Measurements from ENCODE around the gene DOK7.

The DOK7 gene

DNA sequence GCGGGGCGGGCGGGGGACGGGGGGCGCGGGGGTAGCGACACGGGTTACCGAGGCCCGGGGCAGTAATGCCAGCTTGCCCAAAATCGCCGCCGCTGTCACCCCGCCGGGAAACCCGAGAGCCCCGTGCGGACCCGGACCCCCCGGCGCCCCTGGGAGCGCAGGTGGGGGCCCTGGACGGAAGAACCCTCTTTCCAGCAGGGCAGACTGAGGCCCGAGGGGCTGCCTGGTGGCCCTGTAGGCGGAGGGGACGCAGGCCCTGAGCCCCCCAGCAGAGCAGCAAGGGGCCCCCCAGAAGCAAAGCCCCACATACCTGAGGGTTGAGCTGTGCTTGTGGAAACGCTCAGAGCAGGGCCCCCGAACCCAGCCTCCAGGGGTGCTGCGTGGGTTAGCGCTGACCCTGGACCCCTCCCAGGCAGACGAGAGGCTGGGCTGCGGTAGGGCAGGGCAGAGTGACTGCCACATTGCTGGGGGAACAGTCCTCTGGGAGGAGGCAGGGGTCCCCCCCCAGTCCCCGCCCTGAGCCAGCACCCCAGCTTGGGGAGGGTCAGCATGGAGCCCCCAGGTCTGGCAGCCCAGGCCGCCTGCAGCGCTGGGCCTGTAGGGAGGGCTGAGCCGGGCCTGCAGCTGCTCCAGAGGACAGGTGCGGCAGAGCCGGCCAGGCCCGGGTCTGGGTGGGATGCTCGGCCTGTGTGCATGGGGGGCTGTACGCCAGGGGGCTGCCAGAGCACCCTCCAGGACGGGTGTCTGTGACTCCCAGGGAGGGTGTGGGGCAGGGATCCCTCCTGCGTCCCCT, 646 bp downstream of the DOK7 start:
- DNase-seq (ENCODE audit: low spot score) = no peak

DNA sequence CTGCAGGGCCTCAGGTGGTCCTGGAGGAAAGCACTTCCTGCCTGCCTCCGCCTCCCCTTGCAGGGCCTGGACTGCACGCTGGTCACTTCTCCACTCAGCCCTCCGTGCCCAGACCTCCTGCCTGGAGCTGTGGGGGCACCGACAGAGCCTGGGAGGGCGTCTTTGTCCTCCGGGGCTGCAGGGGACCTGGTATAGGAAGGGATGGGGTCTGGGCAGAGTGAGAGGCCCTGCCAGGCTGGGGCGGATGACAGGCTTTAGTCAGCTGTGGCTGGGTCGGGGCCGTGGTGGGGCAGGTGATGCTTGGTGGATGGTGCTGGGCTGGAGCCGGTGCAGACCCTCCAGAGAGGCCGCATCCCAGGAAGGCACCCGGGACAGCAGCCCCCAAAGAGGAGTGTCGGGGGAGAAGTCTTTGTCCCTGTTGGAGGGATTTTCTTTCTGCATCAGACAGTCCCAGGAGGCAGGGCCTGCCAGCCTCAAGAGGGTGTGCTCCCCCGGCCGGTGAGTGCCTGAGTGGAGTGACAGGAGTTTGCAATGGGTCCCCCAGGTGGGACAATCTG, 1.3 kb downstream of the DOK7 start:
- no peak for DNase-seq (ENCODE audit: low spot score)

DNA sequence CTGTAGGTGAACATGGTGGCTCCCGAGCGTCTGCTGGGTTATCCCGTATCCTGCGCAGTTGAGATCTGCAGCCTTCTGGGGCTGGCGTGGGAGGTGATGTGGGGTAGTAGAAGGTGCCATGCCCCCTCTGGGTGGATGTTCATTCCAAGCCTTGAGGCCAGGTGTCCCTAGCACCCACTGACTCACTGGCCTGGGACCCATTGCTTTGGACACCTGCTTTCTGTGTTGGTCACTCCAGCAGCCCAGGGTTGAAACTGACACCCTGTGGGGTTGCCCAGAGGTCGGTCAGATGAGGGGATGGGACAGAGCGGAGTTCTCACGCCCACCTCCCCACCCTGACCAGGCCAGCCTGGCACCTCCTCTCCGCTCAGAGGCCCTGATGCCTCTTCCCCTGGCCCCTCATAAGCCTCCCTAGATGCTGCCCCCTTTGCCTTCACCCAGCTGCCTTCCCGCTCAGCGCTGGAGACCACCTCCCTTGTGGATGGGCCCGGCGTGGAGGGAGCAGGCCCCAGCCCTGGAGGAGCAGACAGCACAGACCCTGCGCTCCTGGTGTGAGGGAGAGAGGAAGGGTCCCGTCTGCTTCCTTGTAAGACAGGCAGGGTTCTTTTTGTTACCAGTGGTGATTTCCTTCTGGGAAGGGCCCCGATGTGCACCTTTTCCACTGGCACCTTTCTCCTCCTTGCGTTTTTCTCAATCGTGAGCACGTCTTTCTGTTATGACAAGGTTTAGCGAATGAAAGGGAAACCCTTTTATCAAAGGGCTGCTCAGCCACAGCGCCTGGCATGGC, 2.0 kb downstream of the DOK7 start:
- no peak for DNase-seq (ENCODE audit: low spot score)

DNA sequence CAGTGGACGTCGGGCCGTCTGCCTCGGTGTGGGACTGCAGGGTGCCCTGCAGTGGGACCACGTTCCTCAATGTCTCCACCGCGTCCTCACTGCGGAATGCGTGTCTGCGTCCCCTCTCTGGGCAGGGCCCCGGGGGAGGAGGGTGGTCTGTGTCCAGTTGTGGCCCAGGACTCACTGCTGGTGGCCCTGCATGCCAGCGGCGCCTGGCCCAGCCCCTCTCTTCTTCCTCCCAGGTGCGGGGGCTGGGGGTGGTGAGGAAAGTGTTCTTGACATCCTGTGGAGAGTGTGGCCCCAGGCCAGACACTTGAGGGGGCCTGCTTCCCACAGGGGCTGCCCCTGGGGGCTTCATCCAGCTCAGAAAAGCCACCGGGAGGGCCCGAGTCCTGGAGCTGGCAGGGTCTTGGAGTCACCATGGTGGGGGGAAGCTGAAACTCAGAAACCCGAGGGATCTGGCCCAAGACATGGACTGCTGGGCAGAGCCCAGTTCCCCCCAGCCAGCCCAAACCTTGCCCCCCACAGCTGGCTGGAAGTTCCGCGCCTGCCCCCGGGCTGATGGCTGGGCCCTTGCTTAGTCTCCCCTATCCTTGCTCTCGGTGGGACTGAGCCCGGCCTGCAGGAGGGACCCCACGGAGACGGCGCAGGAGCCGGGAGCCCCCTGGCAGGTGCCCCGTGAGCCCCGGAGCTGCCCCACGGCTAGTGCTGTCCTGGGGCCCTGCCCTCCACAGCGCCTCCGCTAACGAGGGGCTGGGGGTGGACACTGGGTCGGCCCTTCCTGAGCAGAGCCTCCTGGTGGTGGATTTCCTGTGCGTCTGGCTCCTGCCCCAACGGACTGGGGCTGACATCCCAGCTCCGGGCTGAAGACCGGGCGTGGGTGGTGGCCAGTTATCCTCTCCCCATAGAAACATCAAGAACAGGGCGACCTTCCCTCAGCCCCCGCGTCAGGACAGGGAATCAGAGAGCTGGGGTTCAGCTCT, 2.9 kb downstream of the DOK7 start:
- no peak for DNase-seq (ENCODE audit: low spot score)

DNA sequence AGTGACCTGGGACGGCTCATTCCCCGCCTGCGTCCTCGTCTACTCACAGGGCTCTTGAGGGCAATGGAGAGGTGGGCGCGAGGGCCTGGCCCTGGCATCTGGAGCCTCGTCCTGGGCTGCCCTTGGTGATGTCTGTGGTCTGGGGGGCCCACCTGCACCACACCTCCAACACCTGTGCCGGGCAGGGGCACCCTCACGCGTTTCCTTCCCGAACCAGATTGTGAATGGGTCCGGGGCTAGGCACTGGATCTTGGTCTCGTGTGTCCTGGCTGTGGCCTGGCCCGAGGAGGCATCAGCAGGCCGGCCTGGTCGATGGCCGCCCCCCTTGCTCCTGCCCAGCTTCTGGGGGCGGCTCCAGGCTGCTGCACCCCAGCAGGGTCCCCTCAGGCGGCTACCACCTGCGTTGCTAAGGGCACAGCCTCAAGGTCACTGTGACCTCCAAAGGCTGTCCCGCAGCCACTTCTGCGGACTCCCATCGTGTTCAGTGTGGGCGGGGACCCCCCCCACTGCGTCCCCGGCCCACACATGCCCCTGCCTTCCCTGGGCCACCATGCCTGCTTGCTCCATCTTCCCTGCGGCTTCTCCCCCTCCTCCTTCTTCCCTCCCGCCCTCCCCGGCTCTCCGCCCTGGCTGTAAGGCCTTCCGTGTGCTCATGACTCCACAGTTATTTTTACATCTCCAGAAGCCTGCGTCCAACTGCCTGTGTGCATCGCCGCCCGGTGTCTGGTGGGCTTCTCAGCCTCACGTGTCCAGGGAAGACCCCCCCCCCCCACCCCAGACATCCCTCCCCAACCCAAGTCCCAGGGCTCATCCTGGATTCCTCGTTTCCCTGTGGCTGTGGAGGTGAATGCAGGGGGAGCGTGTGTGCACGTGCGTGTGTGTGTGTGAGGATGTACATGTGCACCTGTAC, 3.8 kb downstream of the DOK7 start:
- no peak for DNase-seq (ENCODE audit: low spot score)

DNA sequence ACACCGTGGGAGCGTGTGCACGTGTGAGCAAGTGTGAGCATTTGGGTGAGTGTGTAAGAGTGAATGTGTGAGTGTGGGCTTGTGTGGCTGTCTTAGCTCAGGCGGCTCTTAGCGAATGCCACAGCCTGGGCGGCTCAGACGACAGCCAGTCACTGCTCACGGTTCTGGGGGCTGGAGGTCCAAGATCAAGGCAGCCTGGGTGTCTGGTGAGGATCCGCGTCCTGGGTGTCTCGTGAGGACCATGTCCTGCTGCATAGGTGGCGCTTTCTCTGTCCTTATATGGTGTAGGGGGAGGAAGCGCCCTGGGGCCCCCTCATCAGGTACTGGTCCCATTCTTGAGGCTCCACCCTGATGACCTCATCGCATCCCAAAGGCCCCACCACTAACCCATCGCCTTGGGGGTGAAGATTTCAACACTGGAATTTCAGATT, 4.5 kb downstream of the DOK7 start:
- no peak for DNase-seq (ENCODE audit: low spot score)

DNA sequence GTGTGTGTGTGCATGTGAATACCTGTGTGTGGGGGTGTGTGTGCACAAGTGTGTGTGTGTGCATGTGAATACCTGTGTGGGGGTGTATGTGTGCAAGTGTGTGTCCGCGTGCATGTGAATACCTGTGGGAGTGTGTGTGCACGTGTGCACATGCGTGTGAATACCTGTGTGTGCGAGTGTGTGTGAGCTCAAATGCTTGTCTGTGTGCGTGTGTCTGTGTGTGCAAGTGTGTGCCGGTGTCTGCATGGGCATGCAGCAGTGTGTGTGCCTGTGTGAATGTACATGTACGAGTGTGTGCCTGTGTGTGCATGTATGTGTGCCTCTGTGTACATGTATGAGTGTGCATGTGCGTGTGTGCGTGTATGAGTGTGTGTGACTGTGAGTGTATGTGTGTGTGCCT, 5.0 kb downstream of the DOK7 start:
- no peak for DNase-seq (ENCODE audit: low spot score)

DNA sequence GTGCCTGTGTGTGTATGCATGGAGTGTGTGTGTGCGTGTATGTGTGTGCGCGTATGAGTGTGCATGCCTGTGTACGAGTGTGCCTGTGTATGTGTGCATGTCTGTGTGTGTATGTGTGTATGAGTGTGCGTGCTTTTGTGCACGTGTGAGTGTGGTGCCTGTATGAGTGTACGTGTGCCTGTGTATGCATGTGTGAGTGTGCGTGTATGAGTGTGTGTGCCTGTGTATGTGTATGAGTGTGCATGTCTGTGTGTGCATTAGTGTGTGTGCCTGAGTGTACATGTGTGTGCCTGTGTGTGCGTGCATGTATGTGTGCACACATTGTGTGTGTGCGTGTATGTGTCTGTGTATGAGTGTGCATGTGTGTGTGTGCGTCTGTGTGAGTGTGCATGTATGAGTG, 5.7 kb downstream of the DOK7 start:
- DNase-seq (ENCODE audit: low spot score) = no peak

DNA sequence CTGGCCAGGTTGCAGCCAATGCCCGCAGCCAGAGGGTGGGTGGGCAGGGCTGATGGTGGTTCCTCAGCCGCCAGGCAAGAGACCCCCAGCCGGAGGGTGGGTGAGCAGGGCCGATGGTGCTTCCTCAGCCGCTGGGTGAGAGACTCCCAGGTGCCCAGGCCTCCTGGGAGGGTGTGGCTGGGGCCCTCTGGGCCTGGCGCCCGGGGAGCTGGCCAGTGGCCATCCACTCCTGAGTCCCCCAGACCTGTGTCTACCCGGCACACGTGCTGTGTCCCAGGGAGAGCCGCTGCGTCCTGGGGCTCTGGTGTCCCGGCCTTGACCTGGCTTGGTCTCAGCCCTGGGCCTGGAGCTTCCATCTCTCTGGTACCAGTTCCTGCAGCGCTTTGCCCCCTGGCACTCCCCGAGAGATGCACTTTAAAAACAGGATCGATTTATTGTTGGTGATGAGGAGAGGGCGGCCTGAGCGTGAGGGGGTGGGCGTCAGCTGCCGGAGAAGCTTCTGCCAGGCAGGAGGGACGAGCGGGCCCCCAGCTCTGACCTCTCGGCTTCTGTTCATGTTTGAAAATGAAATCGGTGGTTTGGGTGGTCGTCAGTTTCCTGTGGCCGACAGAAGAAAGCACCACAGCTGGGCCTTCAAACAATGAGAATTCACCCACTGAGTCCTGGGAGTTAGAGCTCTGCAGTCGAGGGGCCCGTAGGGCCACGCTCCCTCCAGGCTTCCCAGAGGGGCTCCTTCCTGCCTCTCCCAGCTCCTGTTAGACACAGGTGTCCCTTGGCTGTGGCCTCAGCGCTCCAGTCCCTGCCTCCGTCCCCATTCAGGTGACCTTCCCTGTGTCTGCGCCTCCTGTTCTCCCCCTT, 6.5 kb downstream of the DOK7 start:
- DNase-seq (ENCODE audit: low spot score) = no peak

DNA sequence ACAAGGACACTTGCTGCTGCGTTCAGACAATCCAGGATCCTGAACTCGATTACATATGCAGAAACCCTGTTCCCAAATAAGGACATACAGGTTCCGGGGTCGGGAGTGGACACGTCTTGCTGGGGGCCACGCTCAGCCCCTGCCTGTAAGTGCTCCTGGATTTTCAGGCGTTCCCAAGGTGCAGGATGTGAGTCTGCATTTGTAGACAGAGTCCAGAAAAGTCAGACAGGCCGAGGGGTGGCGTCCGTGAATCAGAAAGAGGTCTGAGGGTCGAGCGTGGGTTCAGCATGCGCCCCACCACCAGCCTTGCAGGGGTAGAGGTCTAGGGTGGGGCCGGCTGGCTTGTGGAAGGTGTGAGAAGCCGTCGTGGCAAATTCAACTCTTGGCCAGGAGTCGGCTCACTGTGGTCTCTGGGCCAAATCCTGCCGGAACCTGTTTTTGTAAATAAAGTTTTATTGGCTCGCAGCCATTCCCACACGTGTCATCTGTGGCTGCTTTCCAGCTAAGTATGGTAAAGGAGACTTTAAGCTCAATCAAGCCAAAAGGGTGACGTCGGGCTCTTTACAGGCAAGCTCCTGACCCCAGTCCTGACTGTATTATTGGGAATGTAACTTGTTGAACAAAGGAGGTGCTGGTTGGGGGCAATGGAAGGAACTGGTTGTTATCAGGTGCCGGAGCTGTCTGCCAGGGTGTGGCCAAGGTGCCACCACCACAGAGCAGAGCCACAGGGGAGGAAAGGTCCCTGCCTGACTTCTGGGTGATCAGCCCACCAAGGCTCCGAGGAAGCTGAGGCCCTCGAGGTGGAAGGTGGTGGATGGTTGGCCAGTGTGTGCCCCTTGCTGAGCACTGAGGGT, 7.4 kb downstream of the DOK7 start:
- DNase-seq (ENCODE audit: low spot score) = no peak

DNA sequence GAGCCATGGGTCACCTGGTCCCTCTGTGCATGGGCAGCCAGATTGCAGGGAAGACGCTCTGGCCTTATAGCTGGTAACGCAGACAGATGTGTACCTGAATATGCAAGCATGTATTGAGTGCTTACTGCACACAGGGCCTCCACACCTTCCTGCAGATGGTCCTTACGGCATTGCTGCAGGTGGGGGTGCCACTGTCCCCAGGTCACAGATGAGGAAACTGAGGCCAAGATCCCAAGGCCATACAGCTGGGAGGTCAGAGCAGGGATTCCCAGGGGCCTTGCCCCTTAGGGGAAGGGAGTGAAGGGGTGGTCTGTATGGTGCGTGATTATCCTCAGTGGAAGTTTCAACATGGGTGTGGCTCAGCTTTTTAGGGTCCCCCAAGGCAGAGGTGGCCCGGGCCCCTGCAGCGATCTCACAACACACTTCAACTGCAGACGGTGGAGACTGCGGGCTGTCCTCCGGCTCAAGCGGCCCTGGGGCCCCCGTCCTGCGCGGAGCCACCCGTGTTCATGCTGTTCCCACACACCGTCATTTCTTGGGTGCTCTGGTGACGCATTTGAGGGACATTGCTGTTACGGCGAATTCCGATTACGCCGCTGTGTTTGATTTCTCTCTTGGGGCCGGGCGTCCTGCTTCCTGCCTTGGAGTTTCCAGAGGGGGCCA, 8.1 kb downstream of the DOK7 start:
- DNase-seq (ENCODE audit: low spot score) = no peak

DNA sequence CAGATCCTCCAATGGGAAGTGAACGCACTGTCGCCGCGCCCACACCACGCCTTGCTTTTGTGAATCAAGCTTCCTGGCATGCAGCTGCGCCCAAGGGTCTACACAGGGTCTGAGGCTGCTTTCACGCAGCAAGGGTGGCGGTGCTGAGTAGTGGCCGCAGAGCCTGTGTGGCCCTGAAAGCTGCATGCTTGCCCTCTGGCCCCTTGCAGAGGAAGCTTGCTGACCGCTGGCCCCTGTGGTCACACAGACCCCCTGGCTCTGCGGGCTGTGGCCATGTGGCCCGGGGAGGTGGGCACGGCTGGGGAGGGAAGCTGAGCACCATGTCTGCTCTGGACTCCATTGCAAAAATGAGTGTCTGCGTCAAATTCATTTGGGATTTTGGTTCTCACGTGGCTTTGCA, 8.8 kb downstream of the DOK7 start:
- DNase-seq (ENCODE audit: low spot score) = no peak

DNA sequence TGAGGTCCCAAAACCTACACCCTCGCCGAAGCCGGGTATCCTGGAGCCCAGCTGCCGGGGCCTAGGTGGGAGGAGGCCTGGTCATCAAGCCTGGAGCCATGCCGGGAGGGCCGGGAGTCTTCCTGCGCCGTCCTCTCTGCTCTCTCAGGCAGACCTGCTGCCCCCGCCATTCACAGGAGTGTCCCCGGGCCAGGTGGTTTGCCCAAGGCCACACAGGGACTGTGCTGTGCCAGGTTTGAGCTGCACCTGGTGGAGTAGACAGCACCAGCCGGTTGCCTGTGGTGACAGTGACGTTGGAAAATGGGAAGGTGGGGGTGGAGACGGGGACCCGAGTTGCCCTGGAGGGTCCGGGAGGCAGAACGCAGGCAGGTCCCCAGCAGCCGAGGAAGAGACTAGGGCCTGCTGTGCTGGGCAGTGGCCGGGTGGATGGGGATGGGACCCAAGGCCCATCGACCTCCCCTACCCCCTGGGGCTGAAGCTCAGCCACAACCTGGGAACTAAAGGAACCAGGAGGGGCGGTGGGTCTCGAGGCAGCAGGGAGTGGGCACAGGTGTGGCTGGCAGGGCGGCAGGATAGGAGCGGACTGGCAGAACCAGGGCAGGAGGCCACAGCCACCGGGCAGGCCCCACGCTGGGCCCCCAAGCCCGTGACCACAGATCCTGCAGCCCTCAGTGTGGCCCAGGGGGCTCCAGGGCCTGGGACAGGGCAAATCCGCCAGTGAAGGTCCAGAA, 9.5 kb downstream of the DOK7 start:
- no peak for DNase-seq (ENCODE audit: low spot score)

DNA sequence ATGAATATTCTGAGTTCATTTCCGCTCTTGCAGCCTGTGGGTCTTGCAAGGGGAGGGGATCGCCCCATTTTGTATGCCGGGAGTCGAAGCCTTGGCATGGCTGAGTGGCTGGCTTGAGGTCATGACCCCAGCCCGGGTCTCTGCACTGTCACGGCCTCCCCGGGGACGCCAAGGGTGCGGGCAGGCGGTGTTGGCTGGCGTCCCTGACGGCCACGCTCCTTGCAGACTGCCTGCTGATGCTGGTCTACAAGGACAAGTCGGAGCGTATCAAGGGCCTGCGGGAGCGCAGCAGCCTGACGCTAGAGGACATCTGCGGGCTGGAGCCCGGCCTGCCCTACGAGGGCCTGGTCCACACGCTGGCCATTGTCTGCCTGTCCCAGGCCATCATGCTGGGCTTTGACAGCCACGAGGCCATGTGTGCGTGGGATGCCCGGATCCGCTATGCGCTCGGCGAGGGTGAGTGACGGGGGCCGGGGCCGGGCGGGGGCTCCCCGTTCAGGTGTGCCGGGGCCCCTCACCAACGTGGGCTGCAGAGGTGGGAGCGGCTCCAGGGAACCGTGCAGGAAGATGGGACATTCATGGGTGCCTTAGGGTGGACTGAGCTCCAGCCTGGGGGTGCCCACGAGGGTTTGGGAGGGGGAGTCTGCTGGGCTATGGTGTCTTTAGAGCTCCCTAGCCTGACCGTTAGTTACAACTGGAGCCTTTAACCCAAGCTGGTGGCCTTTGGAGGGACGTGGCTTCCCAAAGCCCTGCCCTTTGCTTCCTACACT, 10.3 kb downstream of the DOK7 start:
- no peak for DNase-seq (ENCODE audit: low spot score)

DNA sequence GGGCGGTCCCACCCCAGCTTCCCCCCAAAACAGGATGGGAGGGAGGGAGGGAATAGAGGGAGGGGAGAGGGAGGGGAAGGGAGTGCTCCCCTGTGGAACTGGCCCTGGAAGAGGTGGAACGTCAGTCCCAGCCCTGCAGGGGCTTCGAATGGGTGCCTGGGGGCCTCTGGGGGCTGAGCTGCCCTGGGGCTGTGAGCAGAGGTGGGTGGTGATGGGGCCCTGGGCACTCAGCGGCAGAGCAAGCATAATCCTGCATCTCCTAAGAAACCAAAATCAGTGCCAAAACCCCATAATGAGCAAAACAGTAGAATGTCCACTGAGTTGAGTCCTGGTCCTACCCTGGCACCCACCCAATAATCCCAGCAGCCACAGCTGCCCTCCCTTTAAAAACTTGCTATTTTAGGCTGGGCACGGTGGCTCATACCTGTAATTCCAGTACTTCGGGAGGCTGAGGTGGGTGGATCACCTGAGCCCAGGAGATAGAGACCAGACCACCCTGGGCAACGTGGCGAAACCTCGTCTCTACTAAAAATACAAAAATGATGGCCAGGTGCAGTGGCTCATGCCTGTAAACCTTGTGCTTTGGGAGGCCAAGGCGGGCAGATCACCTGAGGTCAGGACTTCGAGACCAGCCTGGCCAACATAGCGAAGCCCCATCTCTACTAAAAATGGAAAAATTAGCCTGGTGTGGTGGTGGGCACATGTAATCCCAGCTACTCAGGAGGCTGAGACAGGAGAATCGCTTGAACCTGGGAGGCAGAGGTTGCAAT, 11.1 kb downstream of the DOK7 start:
- DNase-seq (ENCODE audit: low spot score) = no peak

DNA sequence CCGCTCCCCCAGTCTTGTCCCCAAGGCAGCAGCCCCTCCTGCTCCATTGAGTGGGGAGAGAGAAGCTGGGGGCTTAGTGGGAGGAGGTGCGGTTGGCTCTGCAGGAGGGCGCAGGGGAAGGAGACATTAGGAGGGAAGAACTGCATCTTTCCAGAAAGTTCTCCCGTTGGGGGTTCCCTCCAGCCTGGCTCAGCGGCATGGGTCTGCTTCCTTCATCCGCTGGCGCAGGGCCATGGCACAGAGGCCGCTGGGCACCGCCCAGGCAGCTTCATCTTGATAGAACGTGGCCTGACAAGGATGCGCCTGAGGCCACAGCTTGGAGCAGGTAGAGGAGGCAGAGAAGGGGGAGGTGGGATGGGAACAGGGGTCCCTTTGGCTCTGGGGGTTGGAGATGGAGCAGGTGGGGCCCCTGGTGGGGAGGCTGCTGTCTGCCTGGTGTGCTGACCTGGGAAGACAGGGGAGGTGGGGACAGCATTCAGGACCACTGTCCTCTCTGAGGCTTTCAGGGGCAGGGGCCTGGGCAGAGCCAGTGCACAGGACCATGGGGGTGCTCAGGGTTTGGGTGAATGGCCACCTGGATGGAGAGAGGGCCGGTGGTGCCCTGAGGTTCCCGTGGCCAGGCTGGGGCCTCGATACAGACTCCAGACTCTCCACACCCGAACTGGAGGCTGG, 12.1 kb downstream of the DOK7 start:
- no peak for DNase-seq (ENCODE audit: low spot score)
